K562 (cell line): Measurements from ENCODE around the gene ZNF438. TPM values are rescaled to one million over a fixed set of nuclear protein-coding genes. Genes with fewer than 3 reads are reported as not detected.

Source experiments
- ATAC-seq: fragments of 200-7000 bp; cut with Tn5 transposase; 3 replicates; pipeline ENCODE4 v1.9.1; 2020; ENCODE audit warnings: moderate library complexity
- BruUV-seq: library from RNA; stranded (reverse); fragments of 400-500 nt; replicated peaks from 2 replicates; lab custom pipeline; 2021; lab: Mats Ljungman, UMichigan
- CTCF ChIA-PET: fragments of 300-600 bp; formaldehyde crosslinking; extraction: SDS; loops from one replicate; lab custom pipeline; 2021; ENCODE audit warnings: low intra/inter-chr PET ratio; lab: Yijun Ruan, JAX
- POLR2A ChIA-PET: fragments of 300-600, 350-650 bp; sonication (Branson Sonifier 250); formaldehyde crosslinking; extraction: SDS; loops from one replicate; lab custom pipeline; 2021; ENCODE audit warnings: antibody characterized with exemption, inconsistent platforms; lab: Yijun Ruan, JAX
- DNase-seq, 4 experiments: peaks; one replicate each; pipeline versions ENCODE4 v3.0.0 to v3.0.0-alpha.2; 2011 to 2018; ENCODE audit warnings: low spot score in 3 of 4, mixed read lengths in 3 of 4; ENCODE audit errors: extremely low read depth in 1 of 4
- FAIRE-seq: peaks from 2 replicates; lab custom pipeline; 2011; peaks lifted over from hg19 to GRCh38; lab: Jason Lieb, UNC
- H2AFZ ChIP-seq: 2 replicates; pipeline ENCODE4 v1.6.0; 2011; ENCODE audit warnings: low read depth, low read length, control low read depth, inconsistent platforms
- H3K27ac ChIP-seq: fragments of 200-600 bp; 3 replicates; pipeline ENCODE4 v1.8.0; 2011; ENCODE audit warnings: low read depth, mild to moderate bottlenecking, control low read depth, inconsistent platforms, low read length, moderate library complexity, mixed read lengths; ENCODE audit errors: extremely low read depth
- H3K27me3 ChIP-seq, 2 experiments: fragments of 300-600 bp in 1 of 2; 2 replicates in 1 of 2; 3 replicates in 1 of 2; pipeline versions ENCODE4 v1.6.0 to v1.8.0; 2011; ENCODE audit warnings: inconsistent platforms in 2 of 2, low read length in 2 of 2, mild to moderate bottlenecking in 1 of 2, mixed read lengths in 1 of 2, moderate library complexity in 1 of 2; ENCODE audit not compliant: control insufficient read depth in 2 of 2, insufficient read depth in 2 of 2
- H3K36me3 ChIP-seq: fragments of 300-600 bp; 3 replicates; pipeline ENCODE4 v1.8.0; 2011; ENCODE audit warnings: mild to moderate bottlenecking, low read length, inconsistent platforms; ENCODE audit not compliant: control insufficient read depth, insufficient read depth
- H3K4me1 ChIP-seq, 2 experiments: fragments of 200-600 bp in 1 of 2; replicated peaks in 1 of 2; 2 replicates in 1 of 2; 3 replicates in 1 of 2; pipeline versions ENCODE4 v1.5.1 to v1.8.0; 2011; ENCODE audit warnings: inconsistent platforms in 2 of 2, low read length in 2 of 2, mild to moderate bottlenecking in 1 of 2, mixed read lengths in 1 of 2, moderate library complexity in 1 of 2; ENCODE audit not compliant: control insufficient read depth in 2 of 2, insufficient read depth in 2 of 2
- H3K4me2 ChIP-seq: 2 replicates; pipeline ENCODE4 v1.6.1; 2011; ENCODE audit warnings: low read length, control low read depth, inconsistent platforms, mixed read lengths; ENCODE audit not compliant: insufficient read depth
- H3K4me3 ChIP-seq: fragments of 200-600 bp; sonication (generic), shearing (Covaris generic); 2 replicates; pipeline ENCODE4 v1.5.1; 2016; ENCODE audit warnings: control low read depth, inconsistent platforms
- H3K79me2 ChIP-seq: fragments of 200-600 bp; 3 replicates; pipeline ENCODE4 v1.8.0; 2011; ENCODE audit warnings: low read length, inconsistent platforms; ENCODE audit not compliant: control insufficient read depth, insufficient read depth
- H3K9ac ChIP-seq, 2 experiments: 2 replicates each; pipeline versions ENCODE4 v1.6.0 to v1.6.1; 2011; ENCODE audit warnings: low read depth in 2 of 2, low read length in 2 of 2, control low read depth in 1 of 2, inconsistent platforms in 1 of 2, mild to moderate bottlenecking in 1 of 2, mixed read lengths in 1 of 2; ENCODE audit not compliant: insufficient read depth in 1 of 2
- H3K9me1 ChIP-seq: one replicate; pipeline ENCODE4 v1.6.0; 2011; ENCODE audit warnings: inconsistent platforms, mild to moderate bottlenecking, low read length, moderate library complexity; ENCODE audit not compliant: control insufficient read depth, insufficient read depth
- H3K9me3 ChIP-seq: replicated peaks from 2 replicates; pipeline ENCODE4 v1.5.1; 2011; ENCODE audit warnings: low read depth, low read length, inconsistent platforms; ENCODE audit not compliant: control insufficient read depth, insufficient read depth
- H4K20me1 ChIP-seq: replicated peaks from 2 replicates; pipeline ENCODE4 v1.6.1; 2011; ENCODE audit warnings: low read length, inconsistent platforms, mixed read lengths; ENCODE audit not compliant: control insufficient read depth, insufficient read depth
- C11orf30 ChIP-seq: fragments of 450-650 bp; IDR thresholded peaks from 2 replicates; pipeline ENCODE4 v1.6.1; 2016; ENCODE audit warnings: low read depth, mild to moderate bottlenecking
- FOXM1 ChIP-seq, 2 experiments: fragments of 450-650 bp in 1 of 2; sonication (generic) in 1 of 2; formaldehyde crosslinking in 1 of 2; IDR thresholded peaks; 2 replicates each; pipeline versions ENCODE4 v1.6.1 to v1.9.0; 2017 to 2022; ENCODE audit warnings: low read depth in 2 of 2, mild to moderate bottlenecking in 2 of 2, missing genetic modification reagents in 1 of 2, moderate library complexity in 1 of 2
- MAFF ChIP-seq: IDR thresholded peaks from 2 replicates; pipeline ENCODE4 v1.6.1; 2012; ENCODE audit warnings: low read length, improper control_type of control experiment
- MAFG ChIP-seq: fragments of 450-650 bp; conservative IDR thresholded peaks from 2 replicates; pipeline ENCODE4 v1.6.1; 2016; ENCODE audit warnings: missing genetic modification characterization, missing compliant biosample characterization
- MAFK ChIP-seq: IDR thresholded peaks from 2 replicates; pipeline ENCODE4 v1.6.1; 2011; ENCODE audit warnings: low read length, improper control_type of control experiment
- MECOM ChIP-seq: fragments of 250-450 bp; sonication (Bioruptor Pico); IDR thresholded peaks from 2 replicates; pipeline ENCODE4 v1.8.0; 2022; ENCODE audit warnings: inconsistent platforms
- NCOA4 ChIP-seq: fragments of 450-650 bp; IDR thresholded peaks from 2 replicates; pipeline ENCODE4 v1.6.1; 2018; ENCODE audit warnings: mild to moderate bottlenecking; ENCODE audit not compliant: partially characterized antibody
- RBM14 ChIP-seq: fragments of 200-400 bp; formaldehyde crosslinking; IDR thresholded peaks from 2 replicates; pipeline ENCODE4 v1.6.1; 2018; ENCODE audit warnings: low read depth, mild to moderate bottlenecking, low read length, moderate library complexity, borderline replicate concordance; ENCODE audit not compliant: insufficient read depth
- RBM22 ChIP-seq: fragments of 200-400 bp; formaldehyde crosslinking; IDR thresholded peaks from 2 replicates; pipeline ENCODE4 v1.6.1; 2018; ENCODE audit warnings: low read length, low read depth; ENCODE audit not compliant: poor library complexity, severe bottlenecking
- RNF2 ChIP-seq: sonication (generic); IDR thresholded peaks from 2 replicates; pipeline ENCODE4 v1.6.1; 2016
- SREBF2 ChIP-seq: sonication (generic); formaldehyde crosslinking; IDR thresholded peaks from 2 replicates; pipeline ENCODE4 v1.4.0; 2020; ENCODE audit warnings: mild to moderate bottlenecking, missing genetic modification reagents
- USF1 ChIP-seq: sonication (generic); formaldehyde crosslinking; IDR thresholded peaks from 2 replicates; pipeline ENCODE4 v1.9.0; 2022; ENCODE audit warnings: mild to moderate bottlenecking, missing genetic modification reagents
- ZNF316 ChIP-seq: fragments of 450-650 bp; IDR thresholded peaks from 2 replicates; pipeline ENCODE4 v1.6.1; 2016
- ZNF77 ChIP-seq: fragments of 250-450 bp; sonication (Bioruptor Pico); IDR thresholded peaks from 2 replicates; pipeline ENCODE4 v1.5.0; 2020
- WGBS: fragments of 100-300 bp; shearing (Covaris generic); methylation state at CpG from one replicate; pipeline ENCODE4 v1.1.6; 2016; ENCODE audit warnings: low coverage, mixed read lengths; ENCODE audit not compliant: insufficient coverage; ENCODE audit errors: missing lambda C conversion rate; 5-methylcytosine and 5-hydroxymethylcytosine counted together
- in situ Hi-C: fragments of 300-500 bp; cut with MboI; formaldehyde crosslinking; loops from 4 replicates; pipeline ENCODE4 v1.15.0; 2018; ENCODE audit warnings: inconsistent platforms, mixed read lengths
- intact Hi-C: fragments of 100-400 bp; cut with micrococcal nuclease; formaldehyde crosslinking; loops from 2 replicates; pipeline ENCODE4 v1.14.2; 2022
- polyA plus RNA-seq, 8 experiments: library from polyadenylated mRNA; depleted of rRNA in 4 of 8; stranded (reverse) in 5 of 8; unstranded in 3 of 8; fragments of >200 nt; fragmentation: Nextera tagmentation in 2 of 8; fragmentation: Illumina TruSeq in 1 of 8; extraction: Ambion mirVana in 2 of 8; extraction: Trizol in 1 of 8; gene quantifications; 2 replicates each; pipeline versions ENCODE4 v1.2.1 to v1.2.3, GENCODE V29; 2011 to 2014; ENCODE audit warnings: inconsistent platforms in 1 of 8, missing spikeins in 1 of 8
- total RNA-seq, 7 experiments: library from RNA; depleted of rRNA in 6 of 7; stranded (reverse); fragments of >200 nt in 6 of 7; fragmentation: Illumina TruSeq in 2 of 7; extraction: Trizol in 2 of 7; gene quantifications; 2 replicates each; pipeline versions ENCODE4 v1.2.1 to v1.2.3, GENCODE V29; 2011 to 2021; ENCODE audit warnings: low replicate concordance in 1 of 7

Gene ZNF438
- total and polyA plus RNA-seq, 9 of the 15 experiments (the other 6 are each of a cell fraction or from before 2014, with no cell fraction given), result 0.45 to 1.5 (median 0.91) TPM

- in situ Hi-C loops, result no loop called here
- ChIA-PET CTCF (no interaction called here), POLR2A (interaction anchor here (0.6 kb wide), 1 partner anchor 199 kb away, joined by 3 read pairs; no protein-coding TSS in a partner anchor)
- Histone ChIP-seq H3K9me3 (no peaks in the 10 kb centered on the region), H3K79me2 (no peaks in the 10 kb centered on the region), H3K36me3 (no peaks in the 10 kb centered on the region), H3K4me2 (no peak overlapping the region), H3K9me1 (peaks cover 3% of the 10 kb centered on the region), H3K27me3 (peaks cover 12 to 51% of the 10 kb centered on the region in 2 experiments), H3K27ac (no peak overlapping the region), H4K20me1 (no peaks in the 10 kb centered on the region; the same call in 1 of the 2 replicates), H3K4me1 (peaks cover 12% of the 10 kb centered on the region in 2 experiments; a peak in 4 of 5 replicates), H2AFZ (no peak overlapping the region), H3K9ac (no peak overlapping the region), H3K4me3 (no peak overlapping the region)
- ATAC-seq, result no peak
- no TSS peak for BruUV-seq
- no peak for DNase-seq
- intact Hi-C loops, result no loop called here
- FAIRE-seq, result no peak
- TF ChIP-seq RBM22, result no peak
- peak; percentile 38; the same call in 1 of the 2 replicates for TF ChIP-seq MAFF
- peak; percentile 48; the same call in 1 of the 2 replicates for TF ChIP-seq MAFK
- TF ChIP-seq C11orf30, result peak; percentile 63; the same call in 1 of the 2 replicates
- no peak for TF ChIP-seq NCOA4
- peak; percentile 83 for TF ChIP-seq MAFG
- TF ChIP-seq RBM14, result no peak
- TF ChIP-seq USF1 (CRISPR knock-in tag), result no peak
- TF ChIP-seq ZNF316, result peak; percentile 61; the same call in 1 of the 2 replicates
- TF ChIP-seq SREBF2 (CRISPR knock-in tag), result no peak
- no peak for TF ChIP-seq RNF2
- TF ChIP-seq MECOM, result no peak
- no peak for TF ChIP-seq ZNF77 (CRISPR knock-in tag)
- no peak for TF ChIP-seq FOXM1 (IDR thresholded peaks at IDR 0.05; ENCODE audit: low read depth)
- TF ChIP-seq FOXM1 (CRISPR knock-in tag; IDR thresholded peaks at IDR 0.05; ENCODE audit: low read depth), result no peak
- WGBS, result 0% methylated on average over 1 of the region's 1 CpG
Observed at GRCh38 chr10:30813872-30814481, 217.7 kb downstream of the ZNF438 start.
